Suprapubic skin (tissue), 4 donors: ENCODE measurements around the gene SHROOM1. TPM values are rescaled to one million over a fixed set of nuclear protein-coding genes. Genes with fewer than 3 reads are reported as not detected.

Experiments used
- DNase-seq, 2 donors: peaks; one replicate each; pipeline ENCODE4 v3.0.0-alpha.2; 2019; ENCODE audit warnings: low spot score in 2 of 2
- H3K27ac ChIP-seq: fragments of 200-600 bp; sonication (generic); one replicate; pipeline ENCODE4 v1.5.1; 2019
- H3K27me3 ChIP-seq: fragments of 200-600 bp; sonication (generic); one replicate; pipeline ENCODE4 v1.5.1; 2019
- H3K36me3 ChIP-seq: fragments of 200-600 bp; sonication (generic); one replicate; pipeline ENCODE4 v1.5.1; 2019
- H3K4me1 ChIP-seq: fragments of 200-600 bp; sonication (generic); one replicate; pipeline ENCODE4 v1.5.1; 2019
- H3K4me3 ChIP-seq: fragments of 200-600 bp; sonication (generic); one replicate; pipeline ENCODE4 v1.5.1; 2019; ENCODE audit warnings: mild to moderate bottlenecking
- H3K9me3 ChIP-seq: fragments of 200-600 bp; sonication (generic); one replicate; pipeline ENCODE4 v1.5.1; 2019
- CTCF ChIP-seq, 2 donors: fragments of 200-600 bp in 1 of 2; fragments of 450-650 bp in 1 of 2; sonication (generic) in 1 of 2; IDR thresholded peaks; one replicate each; pipeline ENCODE4 v1.5.1; 2016 to 2019; ENCODE audit warnings: antibody characterized with exemption in 2 of 2, mild to moderate bottlenecking in 1 of 2, moderate library complexity in 1 of 2
- EP300 ChIP-seq: sonication (generic); formaldehyde crosslinking; IDR thresholded peaks from one replicate; pipeline ENCODE4 v1.6.1; 2017; ENCODE audit warnings: antibody characterized with exemption
- POLR2A ChIP-seq, 2 donors: fragments of 450-650 bp; IDR thresholded peaks; one replicate each; pipeline ENCODE4 v1.6.1; 2017; ENCODE audit warnings: antibody characterized with exemption in 2 of 2, mild to moderate bottlenecking in 2 of 2, moderate library complexity in 2 of 2
- POLR2AphosphoS5 ChIP-seq, 3 donors: sonication (generic); formaldehyde crosslinking; IDR thresholded peaks; one replicate each; pipeline ENCODE4 v1.6.1; 2017; ENCODE audit warnings: antibody characterized with exemption in 3 of 3
- WGBS: methylation state at CpG from one replicate; pipeline ENCODE4 v1.1.5; 2018; 5-methylcytosine and 5-hydroxymethylcytosine counted together
- total RNA-seq, 4 donors: library from RNA; depleted of rRNA; stranded (reverse); fragments of >200 nt; gene quantifications; one replicate each; pipeline ENCODE4 v1.1.0, GENCODE V29; 2016

Gene SHROOM1
- total RNA-seq, 4 donors from 2014 or later = 0.76 to 2.8 (median 2.3) TPM

- H3K27ac ChIP-seq = no peak overlapping the region
These were observed 10.2 kb downstream of the SHROOM1 start for GRCh38 chr5:132820162-132820754.

GRCh38 chr5:132819468-132819867 lies 11.0 kb downstream of the SHROOM1 start:
- H3K27me3 ChIP-seq = peaks cover 3% of the 10 kb centered on the region
- TF ChIP-seq POLR2AphosphoS5 (IDR thresholded peaks at IDR 0.05) (no peak), EP300 (no peak), POLR2A (IDR thresholded peaks at IDR 0.05) (no peak), CTCF (IDR thresholded peaks at IDR 0.05) (no peak)
- peak in 1 of 2 donors; percentile 74 for DNase-seq
- 32% methylated on average over 26 of the region's 26 CpGs for WGBS
- no peaks in the 10 kb centered on the region for H3K9me3 ChIP-seq
- H3K36me3 ChIP-seq = no peaks in the 10 kb centered on the region
- H3K27ac ChIP-seq = no peak overlapping the region
- no peak overlapping the region for H3K4me3 ChIP-seq
- peaks cover 18% of the 10 kb centered on the region for H3K4me1 ChIP-seq

More at GRCh38 chr5:132820162-132820754, 10.2 kb downstream of the SHROOM1 start:
- TF ChIP-seq POLR2AphosphoS5 (IDR thresholded peaks at IDR 0.05) (no peak), CTCF (IDR thresholded peaks at IDR 0.05) (peak; percentile 88 to 92)
- DNase-seq = peak; percentile 92 to 96
- WGBS = 31% methylated on average over 11 of the region's 15 CpGs
- no peaks in the 10 kb centered on the region for H3K36me3 ChIP-seq
- peaks cover 3% of the 10 kb centered on the region for H3K27me3 ChIP-seq
- no peak overlapping the region for H3K4me3 ChIP-seq
- H3K9me3 ChIP-seq = no peaks in the 10 kb centered on the region
- H3K4me1 ChIP-seq = peaks cover 19% of the 10 kb centered on the region

GRCh38 chr5:132817011-132817410 lies 13.4 kb downstream of the SHROOM1 start:
- Histone ChIP-seq H3K27ac (no peak overlapping the region), H3K27me3 (peaks cover 23% of the 10 kb centered on the region), H3K4me3 (no peak overlapping the region), H3K36me3 (no peaks in the 10 kb centered on the region), H3K4me1 (peaks cover 29% of the 10 kb centered on the region), H3K9me3 (no peaks in the 10 kb centered on the region)
- DNase-seq = no peak
- TF ChIP-seq CTCF (IDR thresholded peaks at IDR 0.05) (no peak), POLR2AphosphoS5 (IDR thresholded peaks at IDR 0.05) (no peak), EP300 (no peak), POLR2A (IDR thresholded peaks at IDR 0.05) (no peak)
- 61% methylated on average over 1 of the region's 1 CpG for WGBS

GRCh38 chr5:132816554-132816953 lies 13.9 kb downstream of the SHROOM1 start:
- no peaks in the 10 kb centered on the region for H3K9me3 ChIP-seq
- no peaks in the 10 kb centered on the region for H3K36me3 ChIP-seq
- no peak overlapping the region for H3K4me3 ChIP-seq
- peaks cover 28% of the 10 kb centered on the region for H3K27me3 ChIP-seq
- TF ChIP-seq POLR2A (IDR thresholded peaks at IDR 0.05) (no peak), POLR2AphosphoS5 (IDR thresholded peaks at IDR 0.05) (no peak), CTCF (IDR thresholded peaks at IDR 0.05) (no peak), EP300 (no peak)
- no peak overlapping the region for H3K27ac ChIP-seq
- peaks cover 29% of the 10 kb centered on the region for H3K4me1 ChIP-seq
- no peak for DNase-seq

- H3K4me1 ChIP-seq = peaks cover 29% of the 10 kb centered on the region
- 85% methylated on average over 2 of the region's 2 CpGs for WGBS
- no peak overlapping the region for H3K4me3 ChIP-seq
- TF ChIP-seq POLR2AphosphoS5 (IDR thresholded peaks at IDR 0.05) (no peak), POLR2A (IDR thresholded peaks at IDR 0.05) (no peak), CTCF (IDR thresholded peaks at IDR 0.05) (no peak), EP300 (no peak)
- no peaks in the 10 kb centered on the region for H3K9me3 ChIP-seq
- H3K27me3 ChIP-seq = peaks cover 32% of the 10 kb centered on the region
- no peak for DNase-seq
- no peaks in the 10 kb centered on the region for H3K36me3 ChIP-seq
- no peak overlapping the region for H3K27ac ChIP-seq
These were observed 14.4 kb downstream of the SHROOM1 start for GRCh38 chr5:132816083-132816482.
